ENCODE results near the gene RAD54L2.

GRCh38 chr3:51510996-51511395 is 27.5 kb upstream of the RAD54L2 start:
- TF ChIP-seq CTCF (IDR thresholded peaks at IDR 0.05; ENCODE audit: insufficient read depth, low read length, poor library complexity, severe bottlenecking), result no peak
- TF ChIP-seq EZH2phosphoT487 (conservative IDR thresholded peaks at IDR 0.05; ENCODE audit: low read length), result no peak

Data from SU-DHL-6 (cell line).